HG03139 (cell line): Measurements from ENCODE around the gene CAST.
"Not testable (repeated sequence)": the region's sequence is repeated elsewhere in the genome, so short reads cannot be mapped to it uniquely, and the experiment has no call there.

Experiments used
- ATAC-seq: cut with Tn5 transposase; IDR thresholded peaks from one replicate; pipeline ENCODE4 v1.9.1; 2021; ENCODE audit not compliant: unreplicated experiment

CAST gene

GRCh38 chr5:96661855-96662724, at the start of gene CAST:
CAST (plus strand) TSS chr5:96662376; CDS start chr5:96662423, 47 bp downstream.
- peak; percentile 62 for ATAC-seq

GRCh38 chr5:96614110-96614691, 48.0 kb upstream of the CAST start:
- ATAC-seq: no peak

GRCh38 chr5:96615223-96615622, 47.0 kb upstream of the CAST start:
- no peak for ATAC-seq

DNA sequence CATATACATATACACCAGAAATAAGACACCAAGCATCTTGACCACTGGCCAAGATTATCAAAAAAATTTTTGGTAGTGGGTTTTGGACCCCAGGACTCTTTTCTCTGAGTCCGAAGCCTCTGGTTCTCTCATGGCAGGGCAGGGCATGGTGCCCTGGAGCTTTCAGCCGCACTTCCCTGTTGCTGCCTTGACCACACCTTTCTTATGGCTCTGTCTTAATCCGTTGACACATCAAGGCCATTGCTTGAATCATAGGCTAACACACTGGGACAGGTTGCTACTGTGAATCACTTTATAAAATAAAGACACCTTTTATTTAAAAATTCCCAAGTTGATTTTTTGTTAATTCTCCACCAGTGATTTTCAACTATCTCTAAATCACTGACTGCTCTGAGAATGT, 45.4 kb upstream of the CAST start:
- ATAC-seq: no peak

DNA sequence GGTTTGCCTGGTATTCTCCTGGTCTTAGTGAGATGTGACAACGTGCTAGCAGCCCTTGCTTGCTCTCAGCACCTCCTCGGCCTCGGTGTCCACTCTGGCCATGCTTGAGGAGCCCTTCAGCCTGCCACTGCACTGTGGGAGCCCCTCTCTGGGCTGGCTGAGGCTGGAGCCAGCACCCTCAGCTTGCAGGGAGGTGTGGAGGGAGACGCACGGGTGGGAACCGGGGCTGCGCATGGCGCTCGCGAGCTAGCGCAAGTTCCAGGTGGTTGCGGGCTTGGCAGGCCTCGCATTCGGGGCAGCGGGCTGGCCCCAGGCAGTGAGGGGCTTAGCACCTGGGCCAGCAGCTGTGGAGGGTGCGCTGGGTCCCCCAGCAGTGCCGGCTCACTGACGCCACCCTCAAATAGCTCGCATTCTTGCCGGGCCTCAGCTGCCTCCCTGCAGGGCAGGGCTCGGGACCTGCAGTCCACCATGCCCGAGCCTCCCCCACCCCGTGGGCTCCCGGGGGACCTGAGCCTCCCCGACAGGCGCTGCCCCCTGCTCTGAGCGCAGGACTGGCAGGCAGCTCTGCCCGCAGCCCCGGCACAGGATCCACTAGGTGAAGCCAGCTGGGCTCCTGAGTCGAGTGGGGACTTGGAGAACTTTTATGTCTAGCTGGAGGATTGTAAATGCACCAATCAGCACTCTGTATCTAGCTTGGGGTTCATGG, 43.7 kb upstream of the CAST start:
- ATAC-seq: not testable (repeated sequence)

DNA sequence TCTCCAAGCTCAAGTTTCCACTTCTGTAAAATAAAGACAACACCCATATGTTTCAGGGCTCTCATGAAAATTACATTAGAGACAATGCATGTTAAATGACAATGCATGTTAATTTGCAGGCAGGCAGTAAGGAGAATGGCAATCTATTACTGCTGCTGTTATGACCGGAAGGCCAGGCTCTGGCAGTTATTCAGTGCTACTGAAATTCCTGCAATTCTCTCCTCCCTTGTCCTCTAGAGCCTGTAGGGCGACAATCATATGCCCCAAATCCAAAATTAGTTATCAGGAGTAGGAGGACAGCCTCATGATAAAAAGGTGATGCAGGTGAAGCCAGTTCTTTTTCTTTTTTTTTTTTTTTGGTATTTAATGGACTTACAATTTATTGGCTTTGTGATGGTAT, 42.2 kb upstream of the CAST start:
- no peak for ATAC-seq

DNA sequence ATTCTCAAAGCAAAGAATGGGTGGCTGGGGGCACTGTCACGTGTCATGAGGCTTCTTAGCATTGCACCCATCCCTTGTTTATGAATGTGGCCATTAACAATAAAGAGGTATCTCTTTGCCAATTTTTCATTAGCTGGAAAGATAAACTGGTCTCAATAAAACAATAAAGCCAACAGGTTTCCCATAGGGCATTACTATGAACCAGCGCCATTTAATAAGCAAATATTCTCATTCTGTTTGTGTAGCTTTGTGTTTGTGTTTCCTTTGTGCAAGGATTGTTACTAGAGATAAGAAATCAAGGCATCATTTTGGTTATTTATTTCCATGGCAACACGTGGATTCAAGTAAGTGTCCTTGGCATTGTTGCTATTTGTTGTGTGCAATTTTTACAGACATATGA, 37.6 kb upstream of the CAST start:
- ATAC-seq: no peak

- ATAC-seq: no peak
These were observed 36.8 kb upstream of the CAST start for GRCh38 chr5:96625365-96625764.

- no peak for ATAC-seq
These were observed 35.2 kb upstream of the CAST start for GRCh38 chr5:96626956-96627355.

DNA sequence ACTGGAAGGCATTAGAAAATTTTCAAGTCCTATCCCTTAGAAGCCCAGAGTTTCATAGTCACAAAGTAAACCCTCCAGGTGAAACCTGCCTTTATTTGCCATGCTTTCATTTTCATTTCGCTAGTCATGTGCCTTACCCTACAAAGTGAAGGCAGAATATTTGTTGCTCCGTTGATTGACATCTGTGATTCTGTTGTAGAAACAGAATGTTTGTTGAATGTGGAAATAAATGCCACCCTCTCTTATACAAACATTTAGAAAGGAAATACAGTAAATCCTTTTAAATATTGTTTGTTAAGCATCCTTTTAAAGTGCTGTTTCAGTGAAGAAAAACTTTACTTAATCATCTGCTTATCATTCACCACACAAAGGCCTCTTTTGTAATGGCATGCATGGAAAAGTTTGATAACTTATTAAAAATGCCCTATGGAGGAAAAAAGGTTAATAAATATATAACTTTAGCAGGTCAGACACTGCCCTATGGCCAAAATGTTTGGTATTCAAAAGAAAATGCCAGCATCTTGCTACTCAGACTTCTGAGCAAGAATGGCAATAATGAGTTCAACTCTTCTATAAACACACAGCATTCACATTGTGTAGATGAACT, 34.3 kb upstream of the CAST start:
- ATAC-seq: no peak

GRCh38 chr5:96628406-96628805, 33.8 kb upstream of the CAST start:
- no peak for ATAC-seq

DNA sequence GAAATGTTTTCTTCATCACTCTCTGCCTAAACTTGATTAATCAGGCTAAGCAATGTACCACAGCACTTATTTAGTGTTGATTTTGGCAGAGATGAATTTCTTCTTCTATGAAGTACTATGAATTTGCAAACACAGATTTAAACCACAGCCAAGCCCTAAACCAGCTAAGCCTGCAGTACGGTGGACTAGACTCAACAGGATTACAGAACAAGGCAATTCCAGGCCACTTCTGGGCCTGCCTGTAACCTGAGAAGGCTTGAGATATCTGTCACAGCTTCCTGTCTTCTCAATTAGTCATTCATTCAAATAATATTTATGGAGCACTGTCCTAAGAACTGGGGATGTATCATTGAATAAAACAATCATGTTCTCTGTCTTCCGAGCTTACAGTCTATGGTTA, 32.4 kb upstream of the CAST start:
- no peak for ATAC-seq

GRCh38 chr5:96633820-96634219, 28.4 kb upstream of the CAST start:
- ATAC-seq: no peak

GRCh38 chr5:96634881-96635280, 27.3 kb upstream of the CAST start:
- ATAC-seq: no peak

DNA sequence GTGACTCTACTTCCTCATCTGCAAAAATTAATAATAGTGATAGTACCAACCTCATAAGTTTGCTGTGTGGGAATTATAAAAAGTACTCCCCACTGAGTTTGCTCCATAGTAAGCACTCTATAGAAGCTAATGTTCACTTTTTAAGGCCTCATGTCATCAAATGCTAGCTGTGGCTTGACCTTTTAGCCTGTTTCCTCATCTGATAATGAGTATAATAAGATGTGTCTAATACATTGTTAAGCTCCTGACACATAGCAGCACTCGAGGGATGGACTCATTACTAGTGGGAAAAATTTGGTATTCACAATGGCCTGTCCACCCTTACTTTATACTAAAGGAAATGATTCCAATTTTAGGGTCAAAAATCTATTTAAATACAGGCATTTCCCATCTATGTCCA, 26.1 kb upstream of the CAST start:
- ATAC-seq: no peak

DNA sequence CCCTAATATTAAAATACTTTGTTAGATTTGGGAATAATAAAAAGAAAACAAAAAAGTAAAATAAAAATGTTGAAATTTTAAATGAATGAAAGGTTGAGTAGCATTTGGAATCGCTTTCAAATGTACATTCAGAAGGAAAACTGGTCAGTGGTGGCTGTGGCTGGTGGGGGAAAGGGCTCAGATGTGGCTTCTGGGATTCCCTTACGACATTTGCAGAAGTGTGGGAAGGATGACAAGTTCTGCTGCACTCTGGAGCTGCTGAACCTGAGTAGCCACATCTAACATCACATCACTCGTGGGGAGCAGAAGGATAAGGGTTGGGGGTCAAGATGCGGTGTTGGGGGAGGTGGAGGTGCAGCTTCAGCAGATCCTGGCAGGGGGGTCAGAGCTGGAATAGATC, 25.6 kb upstream of the CAST start:
- no peak for ATAC-seq

GRCh38 chr5:96637196-96637595, 25.0 kb upstream of the CAST start:
- ATAC-seq: no peak

- no peak for ATAC-seq
These were observed 23.6 kb upstream of the CAST start for GRCh38 chr5:96638561-96638960.

GRCh38 chr5:96640696-96641095, 21.5 kb upstream of the CAST start:
- no peak for ATAC-seq

GRCh38 chr5:96641368-96642280, 20.6 kb upstream of the CAST start:
- no peak for ATAC-seq

DNA sequence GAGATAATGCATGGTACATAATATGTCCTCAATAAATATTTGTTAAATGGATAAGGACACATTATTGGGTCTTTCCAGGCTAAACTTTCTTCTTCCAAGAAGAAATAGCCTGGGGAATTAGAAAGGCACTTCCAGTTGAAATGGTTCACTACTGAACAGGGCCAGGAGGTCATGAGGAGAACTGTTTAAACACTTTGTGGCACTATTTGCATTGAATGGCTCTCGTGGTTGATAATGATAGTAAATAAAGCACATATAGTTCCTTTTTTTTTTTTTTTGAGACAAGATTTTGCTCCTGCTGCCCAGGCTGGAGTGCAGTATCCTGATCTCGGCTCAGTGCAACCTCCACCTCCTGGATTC, 19.9 kb upstream of the CAST start:
- ATAC-seq: no peak
